CD14-positive monocyte (primary cell): ENCODE data around the gene PTPRN2. TPM values are rescaled to one million over a fixed set of nuclear protein-coding genes. Genes with fewer than 3 reads are reported as not detected.

Source experiments
- DNase-seq, 3 donors: peaks; one replicate each; pipeline ENCODE4 v3.0.0-alpha.2; 2011 to 2022
- H2AFZ ChIP-seq: 2 replicates; pipeline ENCODE4 v1.6.0; 2012; ENCODE audit warnings: mild to moderate bottlenecking, low read depth, low read length, inconsistent platforms; ENCODE audit not compliant: insufficient read depth, poor library complexity, severe bottlenecking
- H3K27ac ChIP-seq, 2 donors: 1 replicate in 1 of 2; 2 replicates in 1 of 2; pipeline ENCODE4 v1.5.1; 2012 to 2013; ENCODE audit warnings: low read length in 2 of 2, control low read depth in 1 of 2, inconsistent platforms in 1 of 2, low read depth in 1 of 2, mild to moderate bottlenecking in 1 of 2
- H3K27me3 ChIP-seq, 2 donors: one replicate each; pipeline versions ENCODE4 v1.6.0 to v1.6.1; 2011 to 2013; ENCODE audit warnings: low read length in 2 of 2; ENCODE audit not compliant: control insufficient read depth in 2 of 2, insufficient read depth in 2 of 2
- H3K36me3 ChIP-seq, 2 donors: replicated peaks in 1 of 2; 1 replicate in 1 of 2; 2 replicates in 1 of 2; pipeline versions ENCODE4 v1.5.1 to v1.6.1; 2012 to 2013; ENCODE audit warnings: low read length in 2 of 2, control low read depth in 1 of 2, inconsistent platforms in 1 of 2, mild to moderate bottlenecking in 1 of 2; ENCODE audit not compliant: insufficient read depth in 2 of 2, control insufficient read depth in 1 of 2
- H3K4me1 ChIP-seq, 2 donors: 1 replicate in 1 of 2; 2 replicates in 1 of 2; pipeline versions ENCODE4 v1.5.1 to v1.6.1; 2012 to 2013; ENCODE audit warnings: low read length in 2 of 2, control low read depth in 1 of 2, inconsistent platforms in 1 of 2, mild to moderate bottlenecking in 1 of 2, moderate library complexity in 1 of 2; ENCODE audit not compliant: insufficient read depth in 2 of 2, control insufficient read depth in 1 of 2
- H3K4me2 ChIP-seq: replicated peaks from 2 replicates; pipeline ENCODE3; 2012; ENCODE audit warnings: low read length, moderate library complexity, mild to moderate bottlenecking; ENCODE audit not compliant: poor library complexity, severe bottlenecking; ENCODE audit errors: extremely low read depth
- H3K4me3 ChIP-seq, 3 experiments: fragments of 200-600 bp in 1 of 3; sonication (generic) in 1 of 3; replicated peaks in 1 of 3; 1 replicate in 2 of 3; 2 replicates in 1 of 3; pipeline ENCODE4 v1.5.1; 2011 to 2013; ENCODE audit warnings: low read length in 3 of 3, mild to moderate bottlenecking in 3 of 3, control low read depth in 2 of 3, low read depth in 2 of 3, inconsistent platforms in 1 of 3, moderate library complexity in 1 of 3
- H3K79me2 ChIP-seq: 2 replicates; pipeline ENCODE4 v1.6.0; 2012; ENCODE audit warnings: mild to moderate bottlenecking, control low read depth, inconsistent platforms, low read length, moderate library complexity; ENCODE audit not compliant: insufficient read depth
- H3K9ac ChIP-seq: 2 replicates; pipeline ENCODE4 v1.6.0; 2017; ENCODE audit warnings: low read length, mild to moderate bottlenecking; ENCODE audit not compliant: insufficient read depth, poor library complexity, severe bottlenecking
- H3K9me3 ChIP-seq, 2 donors: replicated peaks in 1 of 2; 1 replicate in 1 of 2; 2 replicates in 1 of 2; pipeline versions ENCODE4 v1.5.1 to v1.6.1; 2012 to 2013; ENCODE audit warnings: low read length in 2 of 2, control low read depth in 1 of 2; ENCODE audit not compliant: control insufficient read depth in 1 of 2, insufficient read depth in 1 of 2
- H4K20me1 ChIP-seq: 2 replicates; pipeline ENCODE4 v1.6.0; 2012; ENCODE audit warnings: mild to moderate bottlenecking, low read length, control low read depth, moderate library complexity; ENCODE audit not compliant: insufficient read depth
- H3K27ac Mint-ChIP-seq, 7 donors: one replicate each; pipeline ENCODE4 v1.8.0; 2020; ENCODE audit warnings: mild to moderate bottlenecking in 7 of 7, mixed read lengths in 7 of 7, moderate library complexity in 6 of 7, inconsistent platforms in 2 of 7
- H3K27me3 Mint-ChIP-seq, 3 donors: one replicate each; pipeline ENCODE4 v1.8.0; 2021 to 2022; ENCODE audit warnings: low read depth in 3 of 3, mild to moderate bottlenecking in 3 of 3, mixed read lengths in 3 of 3, moderate library complexity in 3 of 3, inconsistent platforms in 1 of 3
- H3K36me3 Mint-ChIP-seq, 2 donors: one replicate each; pipeline ENCODE4 v1.8.0; 2020; ENCODE audit warnings: mixed read lengths in 2 of 2, inconsistent platforms in 1 of 2, mild to moderate bottlenecking in 1 of 2
- H3K4me1 Mint-ChIP-seq: one replicate; pipeline ENCODE4 v1.8.0; 2020; ENCODE audit warnings: mild to moderate bottlenecking, mixed read lengths
- H3K4me3 Mint-ChIP-seq, 2 donors: one replicate each; pipeline ENCODE4 v1.8.0; 2020; ENCODE audit warnings: mild to moderate bottlenecking in 2 of 2, mixed read lengths in 2 of 2, moderate library complexity in 1 of 2
- H3K9me3 Mint-ChIP-seq, 7 donors: one replicate each; pipeline ENCODE4 v1.8.0; 2020 to 2022; ENCODE audit warnings: mixed read lengths in 7 of 7, mild to moderate bottlenecking in 6 of 7, moderate library complexity in 6 of 7, inconsistent platforms in 2 of 7
- WGBS: methylation state at CpG from one replicate; pipeline ENCODE4 v1.1.5; 2013; ENCODE audit warnings: missing lambda C conversion rate; ENCODE audit not compliant: insufficient coverage; 5-methylcytosine and 5-hydroxymethylcytosine counted together
- intact Hi-C, 2 donors: fragments of 100-400 bp; cut with micrococcal nuclease; formaldehyde crosslinking; loops; one replicate each; pipeline versions ENCODE4 v1.15.0 to v1.15.1; 2023
- polyA plus RNA-seq, 3 donors: library from polyadenylated mRNA; depleted of rRNA in 1 of 3; unstranded in 2 of 3; stranded (reverse) in 1 of 3; fragments of 300-500 nt in 2 of 3; fragments of >200 nt in 1 of 3; fragmentation: Illumina TruSeq in 2 of 3; gene quantifications; 1 replicate in 2 of 3; 2 replicates in 1 of 3; pipeline ENCODE4 v1.2.3, GENCODE V29; 2012 to 2021
- TF ChIP-seq, protein P1 (sequence below): fragments of 200-600 bp; IDR thresholded peaks from one replicate; pipeline ENCODE4 v1.8.0; 2022; ENCODE audit warnings: antibody characterized with exemption, mild to moderate bottlenecking

The PTPRN2 gene
- polyA plus RNA-seq, 3 donors = 0.25 to 1.4 (median 0.97) TPM

DNA sequence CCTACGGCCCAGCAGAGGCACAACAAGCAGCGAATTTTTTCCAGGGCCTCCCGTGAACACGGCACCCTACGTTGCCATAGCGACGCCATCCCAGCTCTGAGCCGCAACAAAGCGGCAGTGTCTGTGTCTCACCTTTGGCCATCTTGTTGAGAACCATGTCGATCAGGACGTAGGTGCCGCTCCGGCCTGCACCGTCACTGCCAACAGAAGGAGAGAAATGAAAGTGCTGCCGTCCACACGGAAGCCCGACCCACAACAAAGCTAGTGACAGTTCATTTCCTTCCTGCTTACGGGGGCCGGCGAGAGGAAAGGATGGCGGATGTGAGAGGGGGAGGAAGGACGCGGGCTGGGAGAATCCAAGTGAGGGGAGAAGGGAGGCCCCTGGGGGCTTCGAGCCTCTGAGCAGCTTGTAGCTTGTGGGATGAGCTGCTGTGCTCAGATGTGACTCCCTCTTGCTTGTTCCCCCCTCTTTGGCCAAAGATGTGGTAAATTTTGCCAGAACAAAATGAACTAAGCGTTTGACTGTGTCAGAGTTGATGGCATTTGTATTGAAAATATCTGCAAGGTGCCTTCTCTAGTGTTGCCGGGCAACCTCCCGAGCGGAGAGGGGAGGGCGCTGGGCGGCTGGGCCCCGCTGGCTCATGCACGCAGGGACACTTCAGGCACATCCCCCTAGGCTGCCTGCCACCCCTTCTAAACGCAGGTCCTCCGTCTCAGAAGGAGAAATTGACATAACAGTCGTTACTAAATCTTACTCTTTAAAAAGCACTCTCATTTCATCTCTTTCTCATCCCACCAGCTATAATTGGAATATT is 1018.6 kb downstream of the PTPRN2 start:
- peaks cover 0 to 2% of the 10 kb centered on the region in 2 donors for H3K27me3 ChIP-seq
- Mint-ChIP-seq H3K4me3 (peak overlapping the region; percentile 95 to 98), H3K4me1 (peaks cover 19% of the 10 kb centered on the region), H3K9me3 (peaks cover 0 to 15% (median 0%) of the 10 kb centered on the region in 7 donors), H3K27ac (peak overlapping the region; percentile 15 to 85 (median 60)), H3K27me3 (peaks cover 21 to 31% (median 28%) of the 10 kb centered on the region in 3 donors), H3K36me3 (no peaks in the 10 kb centered on the region)
- H3K9ac ChIP-seq = peak overlapping the region; percentile 62
- 7% methylated on average over 21 of the region's 35 CpGs for WGBS
- intact Hi-C loops = no loop called here
- H3K4me3 ChIP-seq = peak overlapping the region; percentile 53 to 81 (median 62)
- H3K27ac ChIP-seq = peak overlapping the region in 1 of 2 donors; percentile 54
- peaks cover 0 to 9% of the 10 kb centered on the region in 2 donors for H3K9me3 ChIP-seq
- peak overlapping the region; percentile 69 for H3K4me2 ChIP-seq
- H4K20me1 ChIP-seq = no peaks in the 10 kb centered on the region
- DNase-seq = peak; percentile 30 to 59 (median 35)
- H2AFZ ChIP-seq = peak overlapping the region; percentile 85
- H3K36me3 ChIP-seq = no peaks in the 10 kb centered on the region
- TF ChIP-seq, protein P1, sequence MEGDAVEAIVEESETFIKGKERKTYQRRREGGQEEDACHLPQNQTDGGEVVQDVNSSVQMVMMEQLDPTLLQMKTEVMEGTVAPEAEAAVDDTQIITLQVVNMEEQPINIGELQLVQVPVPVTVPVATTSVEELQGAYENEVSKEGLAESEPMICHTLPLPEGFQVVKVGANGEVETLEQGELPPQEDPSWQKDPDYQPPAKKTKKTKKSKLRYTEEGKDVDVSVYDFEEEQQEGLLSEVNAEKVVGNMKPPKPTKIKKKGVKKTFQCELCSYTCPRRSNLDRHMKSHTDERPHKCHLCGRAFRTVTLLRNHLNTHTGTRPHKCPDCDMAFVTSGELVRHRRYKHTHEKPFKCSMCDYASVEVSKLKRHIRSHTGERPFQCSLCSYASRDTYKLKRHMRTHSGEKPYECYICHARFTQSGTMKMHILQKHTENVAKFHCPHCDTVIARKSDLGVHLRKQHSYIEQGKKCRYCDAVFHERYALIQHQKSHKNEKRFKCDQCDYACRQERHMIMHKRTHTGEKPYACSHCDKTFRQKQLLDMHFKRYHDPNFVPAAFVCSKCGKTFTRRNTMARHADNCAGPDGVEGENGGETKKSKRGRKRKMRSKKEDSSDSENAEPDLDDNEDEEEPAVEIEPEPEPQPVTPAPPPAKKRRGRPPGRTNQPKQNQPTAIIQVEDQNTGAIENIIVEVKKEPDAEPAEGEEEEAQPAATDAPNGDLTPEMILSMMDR = no peak
- H3K79me2 ChIP-seq = no peaks in the 10 kb centered on the region
- H3K4me1 ChIP-seq = peaks cover 15 to 16% of the 10 kb centered on the region in 2 donors

DNA sequence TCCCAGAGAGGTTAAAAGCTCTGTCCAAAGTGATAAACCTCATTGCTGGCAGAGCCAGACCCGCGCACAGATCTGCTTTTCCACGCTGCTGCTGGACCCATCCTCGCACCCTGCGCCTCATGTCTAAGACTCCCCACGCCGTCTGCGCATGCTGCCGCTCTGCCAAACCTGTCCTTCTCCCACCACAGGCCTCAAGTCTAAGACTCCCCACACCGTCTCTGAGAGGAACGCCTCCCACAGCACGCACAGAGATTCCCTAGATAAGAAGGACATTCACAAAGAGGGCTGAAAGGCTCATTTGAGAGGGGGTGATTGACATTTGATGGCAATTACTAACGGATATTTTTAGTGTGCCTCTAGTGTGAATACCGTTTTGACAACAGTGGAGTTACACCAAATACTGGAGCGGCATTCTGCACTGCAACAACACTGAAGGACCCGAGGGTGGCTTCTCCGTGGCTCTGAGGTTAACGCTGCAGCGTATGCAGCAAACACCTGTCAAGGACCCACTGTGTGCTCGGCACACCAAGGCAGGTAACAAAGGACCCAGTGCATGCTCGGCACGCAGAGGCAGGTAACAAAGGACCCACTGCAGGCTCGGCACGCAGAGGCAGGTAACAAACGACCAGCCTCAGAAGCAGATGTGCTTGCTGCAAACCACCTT is 1019.4 kb downstream of the PTPRN2 start:
- H3K9me3 Mint-ChIP-seq = peaks cover 0 to 11% (median 0%) of the 10 kb centered on the region in 7 donors
- peaks cover 15 to 16% of the 10 kb centered on the region in 2 donors for H3K4me1 ChIP-seq
- peak overlapping the region; percentile 69 for H3K4me2 ChIP-seq
- H3K36me3 Mint-ChIP-seq = no peaks in the 10 kb centered on the region
- peak overlapping the region in 3 of 7 donors; percentile 40 to 85 (median 65) for H3K27ac Mint-ChIP-seq
- TF ChIP-seq, protein P1 = no peak
- peaks cover 21 to 29% (median 25%) of the 10 kb centered on the region in 3 donors for H3K27me3 Mint-ChIP-seq
- H3K27me3 ChIP-seq = peaks cover 0 to 2% of the 10 kb centered on the region in 2 donors
- peak overlapping the region; percentile 53 to 81 (median 62) for H3K4me3 ChIP-seq
- peaks cover 19% of the 10 kb centered on the region for H3K4me1 Mint-ChIP-seq
- H2AFZ ChIP-seq = peak overlapping the region; percentile 85
- peak overlapping the region; percentile 95 to 98 for H3K4me3 Mint-ChIP-seq
- H3K9me3 ChIP-seq = peaks cover 3 to 13% of the 10 kb centered on the region in 2 donors
- WGBS = 61% methylated on average over 22 of the region's 25 CpGs
- peak overlapping the region in 1 of 2 donors; percentile 54 for H3K27ac ChIP-seq
- H3K79me2 ChIP-seq = no peaks in the 10 kb centered on the region
- H3K9ac ChIP-seq = peak overlapping the region; percentile 62
- no peaks in the 10 kb centered on the region for H3K36me3 ChIP-seq
- H4K20me1 ChIP-seq = no peaks in the 10 kb centered on the region
- DNase-seq = no peak
- intact Hi-C loops = no loop called here
